HEK293 (cell line): ENCODE measurements around the gene SYT5.

Experiments
- CTCF ChIA-PET: fragments of 350-600 bp; formaldehyde crosslinking; extraction: SDS; loops from one replicate; lab custom pipeline; 2021; ENCODE audit warnings: antibody characterized with exemption; lab: Yijun Ruan, JAX
- POLR2A ChIA-PET: fragments of 300-600 bp; formaldehyde crosslinking; extraction: SDS; loops from one replicate; lab custom pipeline; 2020; ENCODE audit warnings: antibody characterized with exemption, inconsistent platforms; lab: Yijun Ruan, JAX
- H3K27ac ChIP-seq: fragments of 200-500 bp; sonication (Bioruptor generic); 2 replicates; pipeline ENCODE4 v1.5.1; 2014; ENCODE audit warnings: low read depth, low read length, control low read depth, inconsistent platforms; ENCODE audit errors: extremely low read depth
- H3K36me3 ChIP-seq, 2 experiments: fragments of 200-500 bp in 1 of 2; sonication (Bioruptor generic) in 1 of 2; 1 replicate in 1 of 2; 2 replicates in 1 of 2; pipeline ENCODE4 v1.5.1; 2014 to 2017; ENCODE audit warnings: inconsistent platforms in 2 of 2, low read length in 2 of 2; ENCODE audit not compliant: control insufficient read depth in 2 of 2, insufficient read depth in 1 of 2
- H3K4me1 ChIP-seq: fragments of 200-500 bp; sonication (Bioruptor generic); 2 replicates; pipeline ENCODE4 v1.5.1; 2014; ENCODE audit warnings: mild to moderate bottlenecking, low read length, inconsistent platforms; ENCODE audit not compliant: control insufficient read depth, insufficient read depth
- H3K4me3 ChIP-seq: 2 replicates; pipeline ENCODE4 v1.5.1; 2011; ENCODE audit warnings: low read depth, mild to moderate bottlenecking, control low read depth, low read length, moderate library complexity
- H3K9me3 ChIP-seq: fragments of 200-500 bp; sonication (Bioruptor generic); 2 replicates; pipeline ENCODE4 v1.5.1; 2014; ENCODE audit warnings: low read depth, low read length, inconsistent platforms; ENCODE audit not compliant: control insufficient read depth, insufficient read depth
- BCL11B ChIP-seq: fragments of 450-650 bp; formaldehyde crosslinking; IDR thresholded peaks from 2 replicates; pipeline ENCODE4 v1.5.1; 2016; ENCODE audit warnings: low read depth, missing biosample characterization, missing genetic modification characterization
- GFI1B ChIP-seq: fragments of 450-650 bp; formaldehyde crosslinking; IDR thresholded peaks from 2 replicates; pipeline ENCODE4 v1.5.1; 2016; ENCODE audit warnings: missing biosample characterization, missing genetic modification characterization
- HOXC10 ChIP-seq: sonication (generic); formaldehyde crosslinking; IDR thresholded peaks from 2 replicates; pipeline ENCODE4 v1.8.1; 2023; ENCODE audit warnings: mild to moderate bottlenecking, missing genetic modification reagents
- KLF10 ChIP-seq: fragments of 450-650 bp; IDR thresholded peaks from 2 replicates; pipeline ENCODE4 v1.5.1; 2018; ENCODE audit warnings: missing biosample characterization, mild to moderate bottlenecking, missing genetic modification characterization
- KLF8 ChIP-seq: fragments of 450-650 bp; formaldehyde crosslinking; IDR thresholded peaks from 2 replicates; pipeline ENCODE4 v1.5.1; 2016; ENCODE audit warnings: missing biosample characterization, missing genetic modification characterization
- SETDB1 ChIP-seq: IDR thresholded peaks from one replicate; pipeline ENCODE4 v1.6.1; 2017; ENCODE audit warnings: mild to moderate bottlenecking, low read length, moderate library complexity, mixed read lengths; ENCODE audit not compliant: insufficient read length
- ZBTB8A ChIP-seq: fragments of 450-650 bp; formaldehyde crosslinking; IDR thresholded peaks from 2 replicates; pipeline ENCODE4 v1.5.1; 2016; ENCODE audit warnings: missing biosample characterization, missing genetic modification characterization
- ZFP41 ChIP-seq: fragments of 450-650 bp; formaldehyde crosslinking; IDR thresholded peaks from 2 replicates; pipeline ENCODE4 v1.5.1; 2016; ENCODE audit warnings: missing biosample characterization, missing genetic modification characterization, borderline replicate concordance
- ZNF175 ChIP-seq: fragments of 450-650 bp; formaldehyde crosslinking; IDR thresholded peaks from 2 replicates; pipeline ENCODE4 v1.5.1; 2016; ENCODE audit warnings: missing biosample characterization, missing genetic modification characterization
- ZNF19 ChIP-seq: fragments of 450-650 bp; formaldehyde crosslinking; IDR thresholded peaks from 2 replicates; pipeline ENCODE4; 2016; ENCODE audit warnings: missing biosample characterization, missing genetic modification characterization, low read depth
- ZNF248 ChIP-seq: fragments of 450-650 bp; formaldehyde crosslinking; IDR thresholded peaks from 2 replicates; pipeline ENCODE4 v1.5.1; 2017; ENCODE audit warnings: missing biosample characterization, missing genetic modification characterization
- ZNF266 ChIP-seq: fragments of 450-650 bp; formaldehyde crosslinking; IDR thresholded peaks from 2 replicates; pipeline ENCODE4 v1.5.1; 2016; ENCODE audit warnings: missing biosample characterization, missing genetic modification characterization, low read depth
- ZNF292 ChIP-seq: fragments of 450-650 bp; formaldehyde crosslinking; IDR thresholded peaks from 2 replicates; pipeline ENCODE4 v1.5.1; 2016; ENCODE audit warnings: low read depth, missing biosample characterization, missing genetic modification characterization, borderline replicate concordance
- ZNF416 ChIP-seq: fragments of 450-650 bp; formaldehyde crosslinking; IDR thresholded peaks from 2 replicates; pipeline ENCODE4 v1.5.1; 2016; ENCODE audit warnings: missing biosample characterization, missing genetic modification characterization
- ZNF510 ChIP-seq: fragments of 450-650 bp; formaldehyde crosslinking; IDR thresholded peaks from 2 replicates; pipeline ENCODE4 v1.5.1; 2018; ENCODE audit warnings: mild to moderate bottlenecking, missing genetic modification characterization, missing biosample characterization; ENCODE audit not compliant: insufficient replicate concordance
- ZNF530 ChIP-seq: fragments of 450-650 bp; formaldehyde crosslinking; IDR thresholded peaks from 2 replicates; pipeline ENCODE4 v1.5.1; 2016; ENCODE audit warnings: low read depth, missing biosample characterization, missing genetic modification characterization
- ZNF585B ChIP-seq: fragments of 450-650 bp; formaldehyde crosslinking; IDR thresholded peaks from 2 replicates; pipeline ENCODE4 v1.5.1; 2016; ENCODE audit warnings: missing biosample characterization, missing genetic modification characterization
- ZNF610 ChIP-seq: fragments of 450-650 bp; formaldehyde crosslinking; IDR thresholded peaks from 2 replicates; pipeline ENCODE4 v1.5.1; 2016; ENCODE audit warnings: missing biosample characterization, missing genetic modification characterization, borderline replicate concordance
- ZNF624 ChIP-seq: fragments of 450-650 bp; formaldehyde crosslinking; IDR thresholded peaks from 2 replicates; pipeline ENCODE4 v1.5.1; 2017; ENCODE audit warnings: missing biosample characterization, missing genetic modification characterization
- ZNF658 ChIP-seq: fragments of 450-650 bp; formaldehyde crosslinking; IDR thresholded peaks from 2 replicates; pipeline ENCODE4; 2016; ENCODE audit warnings: missing biosample characterization, missing genetic modification characterization
- ZNF670 ChIP-seq: fragments of 450-650 bp; formaldehyde crosslinking; IDR thresholded peaks from 2 replicates; pipeline ENCODE4 v1.5.1; 2016; ENCODE audit warnings: missing biosample characterization, missing genetic modification characterization, low read depth
- ZNF777 ChIP-seq: fragments of 450-650 bp; formaldehyde crosslinking; IDR thresholded peaks from 2 replicates; pipeline ENCODE4 v1.5.1; 2017; ENCODE audit warnings: missing biosample characterization, missing genetic modification characterization, borderline replicate concordance
- ZXDB ChIP-seq: fragments of 450-650 bp; formaldehyde crosslinking; IDR thresholded peaks from 2 replicates; pipeline ENCODE4 v1.5.1; 2016; ENCODE audit warnings: missing biosample characterization, missing genetic modification characterization
- TF ChIP-seq, protein P1 (sequence below): fragments of 450-650 bp; formaldehyde crosslinking; IDR thresholded peaks from 2 replicates; pipeline ENCODE4 v1.5.1; 2016; ENCODE audit warnings: missing biosample characterization, missing genetic modification characterization
- TF ChIP-seq, protein P2 (sequence below): fragments of 450-650 bp; formaldehyde crosslinking; IDR thresholded peaks from 2 replicates; pipeline ENCODE4 v1.5.1; 2017; ENCODE audit warnings: missing biosample characterization, mild to moderate bottlenecking, missing genetic modification characterization, moderate library complexity
- TF ChIP-seq, protein P3 (sequence below): fragments of 450-650 bp; formaldehyde crosslinking; IDR thresholded peaks from 2 replicates; pipeline ENCODE4 v1.5.1; 2016; ENCODE audit warnings: missing biosample characterization, missing genetic modification characterization

The SYT5 gene

DNA sequence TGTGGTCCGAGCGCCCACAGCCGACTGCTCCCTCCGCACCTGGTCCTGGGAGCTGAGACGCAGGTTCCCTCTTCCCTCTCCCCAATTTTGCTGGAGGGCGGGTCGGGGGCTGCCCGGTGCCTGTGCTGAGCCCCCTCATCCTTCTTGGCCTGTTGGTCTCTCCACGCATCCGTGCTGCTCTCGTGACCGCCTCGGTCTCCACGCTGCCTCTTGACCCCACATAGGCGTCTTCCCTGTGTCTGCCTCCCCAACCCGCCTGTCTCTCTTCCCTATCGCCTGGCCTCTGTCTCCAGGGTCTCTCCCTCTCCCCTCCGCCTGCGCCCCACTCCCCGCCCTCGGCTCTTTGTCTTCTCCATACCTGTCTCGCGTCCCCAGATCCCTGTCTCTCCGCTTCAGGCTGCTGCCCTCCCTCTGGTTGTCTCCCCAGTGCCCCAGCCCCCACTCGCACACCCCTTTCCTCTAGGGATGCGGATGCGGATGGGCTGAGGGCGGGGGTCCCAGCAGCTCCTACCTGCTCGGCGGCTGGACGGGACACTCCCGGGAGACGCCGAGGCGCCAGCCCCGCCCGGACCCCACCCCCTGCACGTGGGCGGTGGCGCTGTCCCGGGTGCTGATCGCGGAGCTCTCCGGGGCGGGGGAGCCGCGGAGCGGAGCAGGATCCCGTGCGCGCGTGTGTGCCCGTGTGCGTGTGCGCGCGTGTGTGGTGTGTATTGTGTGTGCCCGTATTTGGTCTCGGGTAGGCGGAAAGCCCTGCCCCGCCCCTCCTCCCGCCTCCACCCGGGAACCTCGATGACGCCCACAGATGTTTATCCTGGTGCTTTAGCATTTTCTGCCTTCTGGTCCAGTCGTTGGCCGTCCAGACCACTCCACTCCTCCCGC is at the start of gene SYT5 (continued):
- TF ChIP-seq, protein P1, sequence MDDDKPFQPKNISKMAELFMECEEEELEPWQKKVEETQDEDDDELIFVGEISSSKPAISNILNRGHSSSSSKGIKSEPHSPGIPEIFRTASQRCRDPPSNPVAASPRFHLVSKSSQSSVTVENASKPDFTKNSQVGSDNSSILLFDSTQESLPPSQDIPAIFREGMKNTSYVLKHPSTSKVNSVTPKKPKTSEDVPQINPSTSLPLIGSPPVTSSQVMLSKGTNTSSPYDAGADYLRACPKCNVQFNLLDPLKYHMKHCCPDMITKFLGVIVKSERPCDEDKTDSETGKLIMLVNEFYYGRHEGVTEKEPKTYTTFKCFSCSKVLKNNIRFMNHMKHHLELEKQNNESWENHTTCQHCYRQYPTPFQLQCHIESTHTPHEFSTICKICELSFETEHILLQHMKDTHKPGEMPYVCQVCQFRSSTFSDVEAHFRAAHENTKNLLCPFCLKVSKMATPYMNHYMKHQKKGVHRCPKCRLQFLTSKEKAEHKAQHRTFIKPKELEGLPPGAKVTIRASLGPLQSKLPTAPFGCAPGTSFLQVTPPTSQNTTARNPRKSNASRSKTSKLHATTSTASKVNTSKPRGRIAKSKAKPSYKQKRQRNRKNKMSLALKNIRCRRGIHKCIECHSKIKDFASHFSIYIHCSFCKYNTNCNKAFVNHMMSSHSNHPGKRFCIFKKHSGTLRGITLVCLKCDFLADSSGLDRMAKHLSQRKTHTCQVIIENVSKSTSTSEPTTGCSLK (tag by site-specific recombination) = no peak
- TF ChIP-seq ZNF624 (tag by site-specific recombination) (no peak), KLF8 (tag by site-specific recombination) (peak; percentile 54), HOXC10 (CRISPR knock-in tag) (peak; percentile 96), ZNF670 (tag by site-specific recombination) (no peak), ZNF416 (tag by site-specific recombination) (no peak)
- TF ChIP-seq, protein P2, sequence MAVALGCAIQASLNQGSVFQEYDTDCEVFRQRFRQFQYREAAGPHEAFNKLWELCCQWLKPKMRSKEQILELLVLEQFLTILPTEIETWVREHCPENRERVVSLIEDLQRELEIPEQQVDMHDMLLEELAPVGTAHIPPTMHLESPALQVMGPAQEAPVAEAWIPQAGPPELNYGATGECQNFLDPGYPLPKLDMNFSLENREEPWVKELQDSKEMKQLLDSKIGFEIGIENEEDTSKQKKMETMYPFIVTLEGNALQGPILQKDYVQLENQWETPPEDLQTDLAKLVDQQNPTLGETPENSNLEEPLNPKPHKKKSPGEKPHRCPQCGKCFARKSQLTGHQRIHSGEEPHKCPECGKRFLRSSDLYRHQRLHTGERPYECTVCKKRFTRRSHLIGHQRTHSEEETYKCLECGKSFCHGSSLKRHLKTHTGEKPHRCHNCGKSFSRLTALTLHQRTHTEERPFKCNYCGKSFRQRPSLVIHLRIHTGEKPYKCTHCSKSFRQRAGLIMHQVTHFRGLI (tag by site-specific recombination) = no peak
- TF ChIP-seq, all 188 proteins: peak for 21

DNA sequence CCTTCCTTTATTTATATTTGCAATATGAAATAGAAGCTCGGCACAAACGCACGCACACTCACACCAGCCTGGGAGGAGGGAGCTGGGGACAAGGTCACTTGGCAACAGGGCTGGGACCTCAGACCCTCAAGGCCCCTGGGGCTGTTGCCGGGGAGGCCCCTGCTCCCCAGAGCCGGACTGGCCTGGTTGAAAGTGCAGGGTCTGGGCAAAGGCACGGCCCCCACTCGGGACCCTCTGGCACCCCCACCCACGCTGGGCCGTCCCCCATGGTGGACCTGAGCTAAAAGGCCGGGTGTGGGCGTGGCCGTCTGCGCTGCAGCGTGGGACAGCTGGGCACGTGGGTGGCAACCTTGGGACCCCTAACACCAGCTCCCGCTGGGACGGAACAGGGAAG is 49.7 kb upstream of the SYT5 start:
- H3K4me3 ChIP-seq = no peak overlapping the region
- H3K27ac ChIP-seq = no peak overlapping the region
- H3K4me1 ChIP-seq = no peaks in the 10 kb centered on the region
- no peak for TF ChIP-seq ZBTB8A (tag by site-specific recombination)
- no peak for TF ChIP-seq ZNF530 (tag by site-specific recombination)
- TF ChIP-seq ZNF266 (tag by site-specific recombination) = no peak
- TF ChIP-seq ZNF19 (tag by site-specific recombination) = no peak
- no peak for TF ChIP-seq ZNF610 (tag by site-specific recombination)
- no peak for TF ChIP-seq ZNF510 (tag by site-specific recombination)
- no peak for TF ChIP-seq KLF10
- no peak for TF ChIP-seq GFI1B (tag by site-specific recombination)
- TF ChIP-seq BCL11B (tag by site-specific recombination) = no peak
- no peak for TF ChIP-seq ZNF585B (tag by site-specific recombination)
- TF ChIP-seq ZXDB (tag by site-specific recombination) = no peak
- TF ChIP-seq ZNF175 (tag by site-specific recombination) = no peak
- TF ChIP-seq, protein P3, sequence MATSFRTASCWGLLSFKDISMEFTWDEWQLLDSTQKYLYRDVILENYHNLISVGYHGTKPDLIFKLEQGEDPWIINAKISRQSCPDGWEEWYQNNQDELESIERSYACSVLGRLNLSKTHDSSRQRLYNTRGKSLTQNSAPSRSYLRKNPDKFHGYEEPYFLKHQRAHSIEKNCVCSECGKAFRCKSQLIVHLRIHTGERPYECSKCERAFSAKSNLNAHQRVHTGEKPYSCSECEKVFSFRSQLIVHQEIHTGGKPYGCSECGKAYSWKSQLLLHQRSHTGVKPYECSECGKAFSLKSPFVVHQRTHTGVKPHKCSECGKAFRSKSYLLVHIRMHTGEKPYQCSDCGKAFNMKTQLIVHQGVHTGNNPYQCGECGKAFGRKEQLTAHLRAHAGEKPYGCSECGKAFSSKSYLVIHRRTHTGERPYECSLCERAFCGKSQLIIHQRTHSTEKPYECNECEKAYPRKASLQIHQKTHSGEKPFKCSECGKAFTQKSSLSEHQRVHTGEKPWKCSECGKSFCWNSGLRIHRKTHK (tag by site-specific recombination) = no peak
- TF ChIP-seq ZNF658 (tag by site-specific recombination) = no peak
- TF ChIP-seq ZNF292 (tag by site-specific recombination) = no peak
- no peak for TF ChIP-seq SETDB1
- TF ChIP-seq ZNF248 (tag by site-specific recombination) = no peak
- no peak for TF ChIP-seq ZNF777 (tag by site-specific recombination)
- TF ChIP-seq ZFP41 (tag by site-specific recombination) = no peak
- peaks cover 4 to 78% of the 10 kb centered on the region in 2 experiments for H3K36me3 ChIP-seq
- ChIA-PET POLR2A (no interaction called here), CTCF (no interaction called here)
- H3K9me3 ChIP-seq = no peaks in the 10 kb centered on the region
